ENCODE results near the gene NOP10. TPM values are rescaled to one million over a fixed set of nuclear protein-coding genes. Genes with fewer than 3 reads are reported as not detected.

The NOP10 gene
- polyA plus RNA-seq, 1 donor (not counting 4 experiments of a cell fraction or from before 2014, with no cell fraction given), result 663 TPM

DNA sequence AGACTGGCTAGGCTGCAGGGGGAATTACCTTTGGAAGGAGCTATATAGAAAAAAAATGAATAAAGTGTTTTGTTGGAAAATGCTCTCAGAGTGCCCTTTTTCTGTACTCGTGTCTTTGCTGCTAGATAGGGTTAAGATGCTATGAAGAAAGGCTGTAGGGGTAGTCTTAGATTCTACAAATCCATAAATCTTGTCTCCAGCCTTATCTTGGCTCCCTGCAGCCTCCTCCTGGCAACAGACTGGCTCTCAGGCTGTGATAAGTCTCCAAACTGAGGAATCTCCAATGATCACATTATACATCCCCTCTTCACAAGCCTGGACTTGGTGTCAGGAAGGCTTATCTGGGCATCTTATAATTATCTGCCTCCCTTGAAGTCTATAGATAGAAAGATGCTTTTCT is 14.7 kb upstream of the NOP10 start:
- H3K27ac ChIP-seq (ENCODE audit: control insufficient read depth, insufficient read depth, low read length), result no peak overlapping the region
- peaks cover 27 to 29% of the 10 kb centered on the region in 2 experiments for H3K36me3 ChIP-seq (ENCODE audit: control insufficient read depth in 2 of 2, extremely low read depth in 1 of 2, insufficient read depth in 2 of 2, low read length in 2 of 2)
- no peaks in the 10 kb centered on the region for H3K79me2 ChIP-seq (ENCODE audit: control insufficient read depth, insufficient read depth, low read length)
- peaks cover 3% of the 10 kb centered on the region for H4K20me1 ChIP-seq (ENCODE audit: control insufficient read depth, extremely low read depth, insufficient read depth, low read length)
- no peak overlapping the region for H2AFZ ChIP-seq (ENCODE audit: control insufficient read depth, low read length)
- no peak for DNase-seq (ENCODE audit: low read depth, low spot score)
- no peak overlapping the region for H3K4me3 ChIP-seq (ENCODE audit: control insufficient read depth in 2 of 3, extremely low read depth in 1 of 3, insufficient read depth in 2 of 3, low read depth in 1 of 3, low read length in 3 of 3)
- dilution Hi-C loops (cut with MboI; ENCODE audit: extremely low pct_ligation_motif_present, low sequenced_read_pairs), result no loop called here
- no peak for FAIRE-seq
- no peaks in the 10 kb centered on the region for H3K27me3 ChIP-seq (ENCODE audit: control insufficient read depth, extremely low read depth, insufficient read depth, low read length)
- H3K9me3 ChIP-seq (ENCODE audit: control insufficient read depth, low read depth, low read length), result no peaks in the 10 kb centered on the region
- H3K4me2 ChIP-seq (ENCODE audit: control insufficient read depth, extremely low read depth, insufficient read depth, low read depth, low read length), result no peak overlapping the region
- peaks cover 6% of the 10 kb centered on the region for H3K9me1 ChIP-seq (ENCODE audit: control insufficient read depth, extremely low read depth, insufficient read depth, low read length)
- no peak overlapping the region for H3K9ac ChIP-seq (ENCODE audit: control insufficient read depth, extremely low read depth, insufficient read depth, low read length)
- TF ChIP-seq, protein P1, sequence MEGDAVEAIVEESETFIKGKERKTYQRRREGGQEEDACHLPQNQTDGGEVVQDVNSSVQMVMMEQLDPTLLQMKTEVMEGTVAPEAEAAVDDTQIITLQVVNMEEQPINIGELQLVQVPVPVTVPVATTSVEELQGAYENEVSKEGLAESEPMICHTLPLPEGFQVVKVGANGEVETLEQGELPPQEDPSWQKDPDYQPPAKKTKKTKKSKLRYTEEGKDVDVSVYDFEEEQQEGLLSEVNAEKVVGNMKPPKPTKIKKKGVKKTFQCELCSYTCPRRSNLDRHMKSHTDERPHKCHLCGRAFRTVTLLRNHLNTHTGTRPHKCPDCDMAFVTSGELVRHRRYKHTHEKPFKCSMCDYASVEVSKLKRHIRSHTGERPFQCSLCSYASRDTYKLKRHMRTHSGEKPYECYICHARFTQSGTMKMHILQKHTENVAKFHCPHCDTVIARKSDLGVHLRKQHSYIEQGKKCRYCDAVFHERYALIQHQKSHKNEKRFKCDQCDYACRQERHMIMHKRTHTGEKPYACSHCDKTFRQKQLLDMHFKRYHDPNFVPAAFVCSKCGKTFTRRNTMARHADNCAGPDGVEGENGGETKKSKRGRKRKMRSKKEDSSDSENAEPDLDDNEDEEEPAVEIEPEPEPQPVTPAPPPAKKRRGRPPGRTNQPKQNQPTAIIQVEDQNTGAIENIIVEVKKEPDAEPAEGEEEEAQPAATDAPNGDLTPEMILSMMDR (optimal IDR thresholded peaks at IDR 0.05 in 1 of 3, IDR thresholded peaks at IDR 0.05 in 1 of 3, conservative IDR thresholded peaks at IDR 0.05 in 1 of 3; ENCODE audit: extremely low read depth in 1 of 3, insufficient read depth in 2 of 3, low read length in 3 of 3), result no peak
- TF ChIP-seq EZH2 (IDR thresholded peaks at IDR 0.05; ENCODE audit: low read length), result no peak
- H3K4me1 ChIP-seq (ENCODE audit: control insufficient read depth, extremely low read depth, insufficient read depth, low read length), result peaks cover 11% of the 10 kb centered on the region

- Histone ChIP-seq H3K9me3 (ENCODE audit: control insufficient read depth, low read depth, low read length) (no peaks in the 10 kb centered on the region), H3K4me2 (ENCODE audit: control insufficient read depth, extremely low read depth, insufficient read depth, low read depth, low read length) (no peak overlapping the region)
- dilution Hi-C loops (cut with MboI; ENCODE audit: extremely low pct_ligation_motif_present, low sequenced_read_pairs), result no loop called here
Observed at GRCh38 chr15:34355241-34355640, 12.3 kb upstream of the NOP10 start.

More at GRCh38 chr15:34355241-34355640, 12.3 kb upstream of the NOP10 start:
- no peak overlapping the region for H3K9ac ChIP-seq (ENCODE audit: control insufficient read depth, extremely low read depth, insufficient read depth, low read length)
- no peaks in the 10 kb centered on the region for H3K27me3 ChIP-seq (ENCODE audit: control insufficient read depth, extremely low read depth, insufficient read depth, low read length)
- H4K20me1 ChIP-seq (ENCODE audit: control insufficient read depth, extremely low read depth, insufficient read depth, low read length), result no peaks in the 10 kb centered on the region
- H3K4me3 ChIP-seq (ENCODE audit: control insufficient read depth in 2 of 3, extremely low read depth in 1 of 3, insufficient read depth in 2 of 3, low read depth in 1 of 3, low read length in 3 of 3), result no peak overlapping the region
- H3K27ac ChIP-seq (ENCODE audit: control insufficient read depth, insufficient read depth, low read length), result no peak overlapping the region
- peaks cover 11 to 24% of the 10 kb centered on the region in 2 experiments for H3K36me3 ChIP-seq (ENCODE audit: control insufficient read depth in 2 of 2, extremely low read depth in 1 of 2, insufficient read depth in 2 of 2, low read length in 2 of 2)
- H3K4me1 ChIP-seq (ENCODE audit: control insufficient read depth, extremely low read depth, insufficient read depth, low read length), result peaks cover 2% of the 10 kb centered on the region
- no peak overlapping the region for H2AFZ ChIP-seq (ENCODE audit: control insufficient read depth, low read length)
- H3K79me2 ChIP-seq (ENCODE audit: control insufficient read depth, insufficient read depth, low read length), result no peaks in the 10 kb centered on the region
- TF ChIP-seq EZH2 (IDR thresholded peaks at IDR 0.05; ENCODE audit: low read length), result no peak
- TF ChIP-seq, protein P1 (optimal IDR thresholded peaks at IDR 0.05 in 1 of 3, IDR thresholded peaks at IDR 0.05 in 1 of 3, conservative IDR thresholded peaks at IDR 0.05 in 1 of 3; ENCODE audit: extremely low read depth in 1 of 3, insufficient read depth in 2 of 3, low read length in 3 of 3), result no peak
- FAIRE-seq (no peak), DNase-seq (ENCODE audit: low read depth, low spot score) (no peak)
- no peaks in the 10 kb centered on the region for H3K9me1 ChIP-seq (ENCODE audit: control insufficient read depth, extremely low read depth, insufficient read depth, low read length)

All from keratinocyte (primary cell).